GM13976 (cell line): Measurements from ENCODE around the gene GTF2IRD1.
"Not testable (repeated sequence)": the region's sequence is repeated elsewhere in the genome, so short reads cannot be mapped to it uniquely, and the experiment has no call there.

ENCODE experiments used
- DNase-seq: peaks from one replicate; pipeline ENCODE4 v3.0.0; 2012; ENCODE audit warnings: low spot score
- CTCF ChIP-seq: IDR thresholded peaks from 2 replicates; pipeline ENCODE4 v1.5.1; 2012; ENCODE audit warnings: borderline replicate concordance, mild to moderate bottlenecking; ENCODE audit not compliant: insufficient read depth; ENCODE audit errors: extremely low read depth, missing control alignments, control extremely low read depth
- in situ Hi-C: fragments of 300-500 bp; cut with MboI; formaldehyde crosslinking; loops from one replicate; pipeline ENCODE4 v1.12.0; 2022; ENCODE audit warnings: low sequenced_read_pairs, mixed read lengths, inconsistent platforms; ENCODE audit not compliant: unreplicated experiment

Gene GTF2IRD1

GRCh38 chr7:74481458-74482196 lies 27.9 kb downstream of the GTF2IRD1 start:
- TF ChIP-seq CTCF = no peak
- in situ Hi-C loops = no loop called here
- no peak for DNase-seq

- in situ Hi-C loops = no loop called here
- no peak for DNase-seq
- TF ChIP-seq CTCF = no peak
Measured at GRCh38 chr7:74482197-74482467, 28.4 kb downstream of the GTF2IRD1 start.

GRCh38 chr7:74482629-74483401 lies 29.1 kb downstream of the GTF2IRD1 start:
- in situ Hi-C loops = no loop called here
- no peak for DNase-seq
- TF ChIP-seq CTCF = no peak

- TF ChIP-seq CTCF = no peak
- in situ Hi-C loops = no loop called here
- DNase-seq = no peak
Measured at GRCh38 chr7:74483402-74484336, 30.0 kb downstream of the GTF2IRD1 start.

GRCh38 chr7:74485611-74486010 lies 31.9 kb downstream of the GTF2IRD1 start:
- no peak for DNase-seq
- TF ChIP-seq CTCF = no peak
- in situ Hi-C loops = no loop called here

- DNase-seq, in situ Hi-C loops: not testable (repeated sequence)
Measured at GRCh38 chr7:74488518-74489030, 34.9 kb downstream of the GTF2IRD1 start.
